T-helper 22 cell (primary cell): Measurements from ENCODE around the gene MPDU1.
"Not testable (repeated sequence)": the region's sequence is repeated elsewhere in the genome, so short reads cannot be mapped to it uniquely, and the experiment has no call there.

ENCODE experiments used
- DNase-seq: peaks from one replicate; pipeline ENCODE4 v3.0.0-alpha.2; 2020; ENCODE audit warnings: low read depth

MPDU1 gene

GRCh38 chr17:7614425-7615264 lies 31.0 kb downstream of the MPDU1 start, which contains the start of gene FXR2:
Gene FXR2, minus strand, starts transcription at chr17:7614897. Its CDS starts 365 bp downstream, at chr17:7614532.
- DNase-seq = peak; percentile 98

GRCh38 chr17:7615265-7615747 lies 31.7 kb downstream of the MPDU1 start:
- no peak for DNase-seq

GRCh38 chr17:7618608-7619007 lies 35.0 kb downstream of the MPDU1 start:
- DNase-seq = no peak

- DNase-seq = no peak
These were observed 37.2 kb downstream of the MPDU1 start for GRCh38 chr17:7620835-7621234.

- DNase-seq = no peak
These were observed 40.0 kb downstream of the MPDU1 start for GRCh38 chr17:7623661-7624060.

GRCh38 chr17:7625749-7626148 lies 42.1 kb downstream of the MPDU1 start:
- DNase-seq = not testable (repeated sequence)

- DNase-seq = no peak
These were observed 42.7 kb downstream of the MPDU1 start for GRCh38 chr17:7626307-7626706.

GRCh38 chr17:7626956-7627249 lies 43.3 kb downstream of the MPDU1 start:
- no peak for DNase-seq

- peak; percentile 81 for DNase-seq
These were observed 43.8 kb downstream of the MPDU1 start, which contains the start of gene SAT2 for GRCh38 chr17:7627250-7628121. Gene SAT2, minus strand, starts transcription at chr17:7627821. Its CDS starts 186 bp downstream, at chr17:7627635.

- no peak for DNase-seq
These were observed 46.4 kb downstream of the MPDU1 start, which contains the start of gene SHBG for GRCh38 chr17:7629939-7630571. Gene SHBG, plus strand, starts transcription at chr17:7630135. Its CDS starts 38 bp downstream, at chr17:7630173.

GRCh38 chr17:7631398-7632380 lies 48.0 kb downstream of the MPDU1 start:
- no peak for DNase-seq

GRCh38 chr17:7632492-7632894 lies 48.8 kb downstream of the MPDU1 start:
- no peak for DNase-seq

GRCh38 chr17:7633093-7633492 lies 49.4 kb downstream of the MPDU1 start:
- DNase-seq = no peak

GRCh38 chr17:7634384-7634783 lies 50.7 kb downstream of the MPDU1 start:
- DNase-seq = no peak

- DNase-seq = no peak
These were observed 52.5 kb downstream of the MPDU1 start for GRCh38 chr17:7636163-7636562.
